ENCODE measurements around the gene FBXW5.

Gene FBXW5

DNA sequence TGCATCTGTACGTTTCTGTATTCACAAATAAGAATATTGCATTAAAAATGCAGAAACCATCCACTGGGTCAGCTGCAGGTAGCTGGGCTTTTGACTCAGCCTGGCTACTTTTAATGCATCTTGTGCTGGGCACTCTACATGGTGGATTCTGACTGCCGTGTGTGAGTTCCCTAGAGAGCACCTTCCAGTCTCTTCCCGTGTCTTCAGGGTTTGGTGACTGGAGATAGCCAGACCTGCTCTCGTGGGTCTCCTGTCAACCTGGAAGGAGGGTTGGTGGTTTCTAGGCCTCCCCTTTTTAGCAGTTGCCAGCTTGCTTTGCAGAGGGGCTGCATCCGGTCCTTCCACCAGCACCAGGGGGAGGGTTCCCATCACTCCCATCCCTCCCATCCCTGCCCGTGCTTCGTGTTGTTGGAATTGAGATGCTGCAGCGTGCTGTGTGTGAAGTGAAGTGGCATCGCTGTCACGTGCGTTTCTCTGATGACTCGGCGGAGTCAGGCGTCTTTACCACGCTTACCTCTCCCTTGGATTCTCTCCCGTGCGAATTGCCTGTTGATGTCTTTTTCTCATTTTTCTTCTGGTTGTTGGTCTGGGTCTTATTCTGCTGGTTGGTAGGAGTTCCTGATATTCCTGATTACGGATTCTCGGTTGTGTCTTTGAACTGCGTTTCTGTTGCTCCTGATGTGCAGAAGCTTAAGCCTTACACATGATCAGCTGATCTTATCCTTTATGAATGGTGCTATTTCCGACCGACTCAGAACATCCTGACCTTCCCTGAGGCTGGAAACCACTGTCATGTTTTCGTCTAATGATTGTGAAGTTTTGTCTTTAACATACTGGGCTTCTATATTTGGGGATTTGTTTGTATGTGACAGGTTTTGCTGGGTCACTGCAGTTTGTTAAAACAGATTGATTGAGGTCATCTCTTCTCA lies 16.9 kb downstream of the FBXW5 start:
- no peak for DNase-seq

DNA sequence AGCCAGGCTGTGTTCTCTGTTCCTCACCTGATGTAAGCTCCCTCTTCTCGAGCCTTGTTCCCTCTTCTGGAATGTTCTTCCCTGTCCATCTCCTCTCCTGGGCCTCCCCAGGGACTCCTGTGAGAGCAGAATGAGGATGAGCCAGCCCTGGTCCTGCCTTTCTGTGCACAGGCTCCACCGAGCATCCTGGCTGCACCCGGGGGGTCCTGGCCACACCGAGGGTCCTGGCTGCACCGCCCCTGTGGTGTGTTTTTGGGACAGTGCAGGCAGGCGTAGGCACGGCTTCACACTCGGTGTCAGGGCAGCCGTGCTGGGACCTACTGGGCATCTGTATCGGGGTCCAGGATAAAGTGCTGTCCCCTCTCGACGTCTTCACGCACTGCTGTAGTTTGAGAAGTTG lies 17.8 kb downstream of the FBXW5 start:
- DNase-seq = no peak

DNA sequence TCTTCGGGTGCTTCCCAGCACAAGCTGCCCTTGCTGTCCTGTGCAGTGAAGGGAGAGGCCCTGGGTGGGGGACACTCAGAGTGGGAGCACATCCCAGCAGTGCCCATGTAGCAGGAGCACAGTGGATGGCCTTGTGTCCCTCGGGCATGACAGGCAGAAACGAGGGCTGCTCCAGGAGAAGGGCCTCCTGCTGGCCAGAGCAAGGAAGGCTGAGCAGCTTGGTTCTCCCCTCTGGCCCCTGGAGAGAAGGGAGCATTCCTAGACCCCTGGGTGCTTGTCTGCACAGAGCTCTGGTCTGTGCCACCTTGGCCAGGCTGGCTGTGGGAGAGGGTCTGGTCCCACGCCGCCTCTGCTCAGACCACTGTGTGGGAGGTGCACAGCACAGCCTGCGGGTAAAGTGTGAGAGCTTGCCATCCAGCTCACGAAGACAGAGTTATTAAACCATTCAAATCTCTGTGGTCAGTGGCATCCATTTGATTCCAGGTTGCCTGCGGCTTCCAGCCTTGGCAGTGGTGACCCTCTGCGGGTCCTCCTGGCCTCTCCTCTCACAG lies 18.3 kb downstream of the FBXW5 start:
- no peak for DNase-seq

DNA sequence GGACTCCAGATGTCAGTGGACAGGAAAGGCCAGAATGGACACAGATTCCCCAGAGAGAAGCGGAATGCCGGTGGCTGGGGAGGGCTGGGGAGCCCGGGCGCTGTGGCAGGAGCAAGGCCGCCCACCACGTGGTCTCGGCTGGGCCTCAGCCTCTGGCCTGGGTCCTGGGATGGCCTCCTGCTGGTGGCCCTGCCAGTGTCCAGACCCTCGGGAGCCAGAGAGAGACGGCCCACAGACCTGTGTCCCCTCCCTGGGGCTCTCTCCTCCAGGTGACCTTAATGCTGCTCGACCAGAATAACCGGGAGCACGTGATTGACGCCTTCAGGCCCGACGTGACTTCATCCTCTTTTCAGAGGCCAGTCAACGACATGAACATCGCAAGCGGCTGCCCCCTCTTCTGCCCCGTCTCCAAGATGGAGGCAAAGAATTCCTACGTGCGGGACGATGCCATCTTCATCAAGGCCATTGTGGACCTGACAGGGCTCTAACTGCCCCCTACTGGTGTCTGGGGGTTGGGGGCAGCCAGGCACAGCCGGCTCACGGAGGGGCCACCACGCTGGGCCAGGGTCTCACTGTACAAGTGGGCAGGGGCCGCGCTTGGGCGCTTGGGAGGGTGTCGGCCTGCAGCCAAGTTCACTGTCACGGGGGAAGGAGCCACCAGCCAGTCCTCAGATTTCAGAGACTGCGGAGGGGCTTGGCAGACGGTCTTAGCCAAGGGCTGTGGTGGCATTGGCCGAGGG lies 19.0 kb downstream of the FBXW5 start:
- no peak for DNase-seq

DNA sequence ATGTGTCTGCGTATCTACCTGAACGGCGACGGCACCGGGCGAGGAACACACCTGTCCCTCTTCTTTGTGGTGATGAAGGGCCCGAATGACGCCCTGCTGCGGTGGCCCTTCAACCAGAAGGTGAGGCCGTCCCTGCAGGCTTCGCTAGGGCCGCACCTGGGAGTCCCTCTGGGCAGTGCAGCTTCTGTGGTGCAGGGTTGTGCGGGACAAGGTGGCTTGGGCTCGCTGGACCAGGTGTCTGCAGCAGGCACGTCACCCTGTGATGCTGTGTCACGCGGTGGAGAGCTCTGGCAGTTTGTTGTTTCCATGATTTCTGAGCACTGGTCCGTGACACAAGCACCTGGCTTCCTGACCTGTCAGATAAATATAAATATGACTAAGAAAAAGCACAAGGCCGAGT lies 20.7 kb downstream of the FBXW5 start:
- DNase-seq = no peak

DNA sequence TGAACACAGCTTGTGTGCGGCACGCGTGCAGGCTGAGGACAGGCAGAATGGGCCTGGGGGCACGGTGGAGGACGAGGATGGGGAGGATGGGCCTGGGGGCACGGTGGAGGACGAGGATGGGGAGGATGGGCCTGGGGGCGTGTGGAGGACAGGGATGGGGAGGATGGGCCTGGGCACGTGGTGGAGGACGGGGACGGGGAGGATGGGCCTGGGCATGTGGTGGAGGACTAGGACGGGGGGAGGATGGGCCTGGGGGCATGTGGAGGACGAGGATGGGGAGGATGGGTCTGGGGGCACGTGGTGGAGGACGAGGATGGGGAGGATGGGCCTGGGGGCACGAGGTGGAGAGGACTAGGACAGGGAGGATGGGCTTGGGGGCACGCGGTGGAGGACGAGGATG lies 22.0 kb downstream of the FBXW5 start:
- DNase-seq = no peak

DNA sequence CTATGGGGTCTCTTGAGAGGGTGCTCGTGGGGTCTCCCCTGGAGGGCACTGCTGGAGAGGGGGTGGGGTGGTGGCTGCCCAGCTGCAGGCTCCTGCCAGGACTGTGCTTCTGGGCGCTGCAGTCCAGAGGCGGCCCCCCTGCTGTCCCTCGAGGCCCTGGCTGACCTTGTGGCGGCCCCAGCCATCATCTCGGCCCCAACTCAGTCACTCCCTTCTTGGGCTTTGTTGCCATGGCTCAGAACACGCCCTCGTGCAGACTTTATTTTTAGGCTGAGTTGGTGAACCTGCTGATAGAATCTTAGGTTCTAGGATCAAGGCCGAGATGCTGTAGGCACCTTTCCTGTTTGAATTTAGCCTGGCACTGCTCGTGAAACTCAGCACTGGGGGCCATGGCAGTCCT lies 22.8 kb downstream of the FBXW5 start:
- DNase-seq = no peak

DNA sequence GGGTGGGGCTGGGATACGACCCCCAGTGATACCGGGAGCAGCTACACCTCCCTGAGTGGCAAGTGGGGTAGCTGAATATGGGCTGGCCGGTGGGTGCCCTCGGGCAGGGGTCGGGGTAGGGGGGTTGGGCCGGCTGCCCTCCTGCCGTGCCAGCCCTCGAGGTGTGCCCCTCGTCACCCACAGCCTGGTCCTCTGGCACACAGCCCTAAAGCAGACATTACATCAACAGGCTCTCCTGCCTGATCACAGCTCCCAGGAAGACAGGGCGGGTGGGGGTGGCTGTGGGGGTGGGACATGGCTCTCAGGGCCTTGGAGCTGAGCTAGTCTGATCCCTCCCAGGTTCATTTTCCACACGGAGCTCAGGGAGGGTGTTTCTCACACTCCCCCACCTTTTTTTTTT lies 23.2 kb downstream of the FBXW5 start:
- DNase-seq = no peak

DNA sequence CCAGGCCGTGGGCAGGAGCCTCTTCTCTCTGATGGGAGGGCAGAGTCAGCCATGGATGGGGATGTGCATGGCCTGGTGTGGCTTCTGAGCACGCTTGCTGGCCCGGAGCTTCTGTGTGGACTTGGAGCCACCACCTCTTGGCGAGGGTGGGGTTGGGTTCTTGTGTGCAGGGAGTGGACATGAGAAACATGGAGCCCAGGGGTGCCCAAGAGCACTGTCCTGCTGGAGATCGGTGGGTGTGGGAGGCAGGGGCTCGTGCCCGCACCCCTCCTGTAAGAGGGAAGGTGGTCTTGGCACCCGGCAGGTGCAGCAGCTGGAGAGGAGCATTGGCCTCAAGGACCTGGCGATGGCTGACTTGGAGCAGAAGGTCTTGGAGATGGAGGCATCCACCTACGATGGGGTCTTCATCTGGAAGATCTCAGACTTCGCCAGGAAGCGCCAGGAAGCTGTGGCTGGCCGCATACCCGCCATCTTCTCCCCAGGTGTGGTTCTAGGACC lies 23.8 kb downstream of the FBXW5 start:
- no peak for DNase-seq

DNA sequence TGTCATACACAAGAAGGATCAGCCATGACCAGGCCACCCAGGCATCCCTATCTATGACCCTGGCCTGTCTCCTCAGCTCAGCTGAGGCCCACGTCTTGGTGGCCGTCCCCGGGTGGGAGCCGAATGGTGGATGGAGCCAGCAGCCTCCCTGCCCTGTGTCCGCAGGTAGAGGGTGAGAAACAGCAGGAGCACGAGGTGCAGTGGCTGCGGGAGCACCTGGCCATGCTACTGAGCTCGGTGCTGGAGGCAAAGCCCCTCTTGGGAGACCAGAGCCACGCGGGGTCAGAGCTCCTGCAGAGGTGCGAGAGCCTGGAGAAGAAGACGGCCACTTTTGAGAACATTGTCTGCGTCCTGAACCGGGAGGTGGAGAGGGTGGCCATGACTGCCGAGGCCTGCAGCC lies 24.5 kb downstream of the FBXW5 start:
- no peak for DNase-seq

DNA sequence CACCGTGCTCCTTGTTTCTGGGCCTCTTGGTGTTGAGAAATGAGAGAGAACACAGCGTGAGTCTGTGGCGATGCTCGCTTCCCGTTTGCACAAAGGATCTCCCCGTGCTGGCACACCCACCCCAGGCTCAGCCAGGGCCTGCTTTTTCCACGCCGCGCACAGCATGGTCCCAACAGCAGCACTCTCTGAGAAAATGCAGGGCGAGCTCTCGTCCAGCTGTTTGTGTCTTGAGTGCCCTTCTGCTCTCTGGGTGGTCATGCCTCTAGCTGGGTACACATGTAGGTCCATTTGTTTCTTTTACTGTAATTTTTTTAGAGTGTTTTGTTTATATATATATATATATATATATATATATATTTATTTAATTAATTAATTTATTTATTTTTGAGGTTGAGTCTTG lies 26.6 kb downstream of the FBXW5 start:
- no peak for DNase-seq

DNA sequence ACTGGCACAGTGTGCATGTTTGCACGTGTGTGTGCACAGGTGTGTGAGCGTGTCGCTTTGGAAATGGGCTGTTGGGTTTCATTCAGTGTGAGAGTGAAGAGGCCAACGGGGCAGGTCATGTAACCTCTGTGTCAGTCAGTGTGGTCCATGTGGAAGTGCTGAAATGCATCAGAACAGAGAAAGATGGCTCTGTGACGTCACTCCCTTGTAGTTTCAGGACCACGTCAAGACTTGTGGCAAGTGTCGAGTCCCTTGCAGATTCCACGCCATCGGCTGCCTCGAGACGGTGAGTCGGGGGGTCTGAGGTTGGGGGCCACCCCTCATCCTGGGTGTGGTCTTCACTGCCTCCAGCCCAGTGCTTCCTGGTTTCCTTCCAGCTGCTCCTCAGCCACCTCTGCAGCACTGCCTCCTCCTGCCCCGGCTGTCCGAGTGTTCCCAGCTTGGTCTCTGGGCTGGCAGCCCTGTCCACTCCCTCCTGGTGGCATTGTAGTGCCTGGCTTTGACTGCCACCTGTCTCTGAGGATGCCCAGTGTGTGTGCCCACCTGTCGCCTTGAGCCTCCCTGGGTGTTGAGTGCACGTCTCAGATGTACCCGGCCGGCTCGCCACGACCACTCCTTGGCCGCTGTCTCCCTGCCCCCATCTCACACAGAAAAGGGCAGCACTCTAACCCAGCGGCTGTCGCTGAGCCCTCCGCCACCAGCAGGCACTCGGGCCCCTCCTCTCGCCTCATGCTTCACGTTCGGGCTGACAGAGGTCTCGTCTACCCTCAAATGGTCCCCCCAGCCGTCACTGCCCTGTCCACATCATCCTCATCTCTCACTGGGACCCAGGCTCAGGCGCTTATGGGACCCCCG lies 28.0 kb downstream of the FBXW5 start:
- DNase-seq = no peak

DNA sequence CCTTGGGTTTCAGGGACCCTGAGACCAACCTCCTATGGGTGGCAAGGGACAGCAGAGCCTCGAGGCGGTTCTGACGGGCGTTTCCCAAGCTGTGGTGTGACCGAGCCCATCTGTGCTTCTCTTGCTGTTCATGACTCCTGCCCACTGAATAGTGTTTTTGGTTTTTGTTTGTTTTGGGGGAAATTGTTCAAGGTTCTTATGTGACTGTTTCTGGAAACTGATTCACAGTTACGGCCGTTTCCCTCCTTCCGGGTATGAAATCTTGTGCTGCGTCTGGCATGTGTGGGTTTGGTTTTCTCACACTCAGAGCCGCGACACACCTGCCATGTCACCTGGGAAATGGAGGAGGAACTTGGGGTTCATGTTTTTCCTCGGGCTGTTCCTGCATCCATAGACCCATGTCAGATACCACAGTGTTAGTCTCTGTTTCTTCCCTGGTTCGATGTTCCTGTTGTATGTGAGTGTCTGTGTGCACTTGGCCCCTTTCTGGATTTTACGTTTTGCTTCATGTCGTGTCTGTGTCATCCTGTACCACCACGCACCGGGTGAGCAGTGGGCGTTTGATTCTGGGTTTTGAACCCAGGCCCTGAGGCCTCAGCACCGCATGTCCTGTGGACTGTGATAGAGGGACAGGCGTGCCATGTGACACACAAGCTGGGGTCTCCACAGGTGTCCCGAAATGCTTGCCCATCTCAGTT lies 28.8 kb downstream of the FBXW5 start:
- DNase-seq = no peak

DNA sequence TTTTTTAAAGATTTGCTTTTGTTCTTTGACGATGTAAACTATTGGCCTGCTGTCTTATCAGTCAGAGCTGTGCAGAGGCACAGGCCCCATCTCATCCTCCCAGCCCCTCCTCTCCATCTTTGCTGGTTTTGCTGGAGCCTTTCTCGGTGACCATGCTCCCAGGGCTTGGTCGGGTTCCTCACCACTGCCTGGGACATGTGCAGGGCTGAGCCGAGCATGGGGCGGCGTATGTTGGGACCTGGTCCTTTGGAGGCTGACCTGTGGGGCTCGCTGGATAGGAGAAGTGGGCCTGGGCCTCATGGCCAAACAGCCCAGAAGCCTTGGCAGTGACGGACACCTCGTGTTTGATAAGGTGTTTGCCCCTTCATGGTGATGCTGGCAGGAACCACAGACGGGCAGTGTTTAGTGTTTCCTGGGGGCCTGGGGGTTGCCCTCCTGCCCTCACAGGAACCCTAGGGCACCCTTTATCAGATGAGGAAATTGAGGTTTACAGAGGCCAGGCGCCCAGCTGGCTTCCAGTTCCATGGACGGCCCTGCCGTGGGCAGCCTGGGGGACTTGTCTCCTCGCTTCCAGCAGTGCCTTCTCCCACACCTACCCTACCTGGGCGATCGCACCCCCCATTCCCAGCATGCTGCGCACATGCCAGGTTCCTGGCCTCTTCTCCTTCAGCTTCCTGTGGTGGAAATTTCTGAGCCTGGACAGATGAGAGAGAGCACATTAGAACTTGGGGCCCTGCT lies 30.7 kb downstream of the FBXW5 start:
- no peak for DNase-seq

DNA sequence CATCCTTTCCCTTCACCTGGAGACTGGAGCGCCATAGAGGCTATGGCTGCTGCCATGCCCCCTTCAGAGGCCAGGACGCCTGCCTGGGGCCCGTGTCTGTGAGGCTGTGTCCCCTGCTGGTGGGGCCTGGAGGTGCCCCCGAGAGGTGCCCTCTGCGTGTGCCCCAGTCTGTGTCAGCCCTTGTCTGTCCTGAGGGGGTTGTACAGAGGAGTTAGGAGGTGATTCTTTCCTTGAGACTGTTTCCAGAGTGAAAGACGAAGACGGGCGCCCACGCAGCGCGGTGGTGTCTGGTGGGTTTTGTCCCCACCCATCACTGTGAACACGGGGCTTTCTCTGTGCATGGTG lies 33.7 kb downstream of the FBXW5 start:
- DNase-seq = no peak

DNA sequence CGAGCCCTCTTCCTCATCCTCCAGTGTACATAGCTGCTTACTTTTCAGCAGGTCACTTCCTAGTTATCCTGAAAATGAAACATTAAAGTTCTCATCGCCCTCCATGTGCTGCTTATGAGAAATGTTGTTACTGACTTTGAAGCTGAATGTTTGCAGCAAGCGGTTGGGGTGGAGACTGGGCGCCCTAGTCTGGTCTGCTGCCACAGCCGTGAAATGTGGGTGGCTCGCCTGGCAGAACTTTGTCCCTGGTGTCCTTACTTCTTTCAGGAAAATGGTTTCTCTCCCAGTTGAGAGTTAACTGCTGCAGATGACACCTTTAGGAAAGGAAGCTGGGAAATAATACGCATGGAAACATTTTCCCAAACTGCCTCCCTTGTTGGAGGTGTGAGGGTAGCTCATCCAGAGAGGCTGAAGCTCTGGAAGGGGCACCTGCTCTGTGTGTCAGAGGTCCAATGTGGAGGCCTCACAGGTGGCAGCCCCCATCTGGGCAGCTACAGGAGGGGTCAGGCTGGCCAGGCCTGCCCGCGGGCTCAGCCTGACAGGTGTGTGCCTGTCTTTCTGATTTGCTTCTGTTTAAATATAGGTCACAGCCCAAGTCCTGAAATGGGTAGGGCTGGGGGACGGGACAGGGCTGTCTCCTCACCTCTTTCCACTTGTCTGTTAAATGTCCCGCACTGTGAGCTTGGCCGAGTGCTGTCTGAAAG lies 34.2 kb downstream of the FBXW5 start:
- DNase-seq = no peak

DNA sequence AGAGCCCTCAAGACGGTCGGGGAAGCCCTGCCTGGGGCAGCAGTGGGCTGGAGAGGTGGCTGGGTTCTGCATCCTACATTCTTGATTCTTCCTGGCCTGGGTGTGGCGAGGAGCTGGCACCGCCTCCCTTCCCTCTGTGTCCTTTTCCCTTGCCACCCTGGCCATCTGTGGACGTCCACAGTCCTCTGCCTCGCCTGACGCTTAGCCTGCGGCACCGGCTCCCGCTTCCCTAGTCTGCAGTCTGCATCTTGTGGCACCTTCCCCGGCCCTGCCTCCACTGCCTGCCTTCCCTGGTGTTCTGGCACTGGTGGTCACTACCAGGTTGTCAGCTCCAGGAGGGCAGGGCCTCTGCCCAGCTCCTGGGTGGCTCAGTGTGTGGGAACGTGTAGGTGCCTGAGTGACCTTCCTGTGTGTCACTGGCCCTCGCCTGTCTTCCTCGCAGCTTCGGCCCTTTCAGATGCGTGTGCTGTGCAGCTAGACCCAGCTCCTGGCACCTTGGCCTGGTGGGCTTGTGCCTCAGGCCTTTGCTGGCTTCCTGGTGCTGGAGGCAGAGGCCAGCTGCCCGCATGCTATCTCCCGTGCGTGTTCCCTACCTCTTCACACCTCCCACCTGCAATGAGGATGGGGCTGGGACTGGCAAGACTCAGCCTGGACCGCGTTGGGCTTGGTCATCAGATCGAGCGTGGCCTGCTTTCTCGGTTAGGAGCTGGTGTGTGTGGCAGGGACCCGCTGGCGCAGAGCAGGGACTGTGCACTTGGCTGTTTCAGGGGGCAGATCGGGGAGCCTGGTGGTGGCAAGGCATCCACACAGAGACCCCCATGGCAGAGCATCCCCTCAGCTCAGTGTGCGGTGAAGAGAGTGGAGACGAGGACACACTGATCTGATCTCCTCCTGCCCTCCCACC lies 37.3 kb downstream of the FBXW5 start:
- DNase-seq = no peak

DNA sequence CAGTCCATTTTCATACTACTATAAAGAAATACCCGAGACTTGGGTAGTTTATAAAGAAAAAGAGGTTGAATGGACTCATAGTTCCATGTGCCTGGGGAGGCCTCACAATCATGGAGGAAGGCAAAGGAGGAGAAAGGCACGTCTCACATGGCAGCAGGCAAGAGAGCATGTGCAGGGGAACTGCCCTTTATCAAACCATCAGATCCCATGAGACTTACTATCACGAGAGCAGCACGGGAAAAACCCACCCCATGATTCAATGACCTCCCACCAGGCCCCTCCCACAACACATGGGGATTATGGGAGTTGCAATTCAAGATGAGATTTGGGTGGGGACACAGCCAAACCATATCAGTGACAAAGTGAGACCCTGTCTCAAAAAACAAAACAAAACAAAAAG lies 38.3 kb downstream of the FBXW5 start:
- no peak for DNase-seq

DNA sequence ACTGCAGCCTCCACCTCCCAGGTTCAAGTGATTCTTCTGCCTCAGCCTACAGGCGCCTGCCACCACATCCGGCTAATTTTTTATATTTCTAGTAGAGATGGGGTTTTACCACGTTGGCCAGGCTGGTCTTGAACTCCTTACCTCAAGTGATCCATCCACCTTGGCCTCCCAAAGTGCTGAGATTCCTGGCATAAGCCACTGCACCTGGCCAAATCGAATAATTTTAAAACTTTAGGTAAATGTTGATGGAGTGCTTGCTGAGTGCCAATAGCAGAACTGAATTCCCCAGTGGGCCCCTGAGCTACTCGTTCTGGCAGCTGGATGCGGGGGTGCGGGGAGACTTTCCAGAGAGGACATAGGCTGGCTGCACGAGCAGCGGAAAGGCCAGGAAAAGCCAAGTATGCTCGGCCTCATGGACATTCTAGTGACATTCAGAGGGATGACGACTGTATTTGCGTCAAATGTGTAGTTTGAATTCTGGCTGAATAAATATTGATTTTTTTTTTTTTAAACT lies 41.4 kb downstream of the FBXW5 start:
- no peak for DNase-seq

Measured in NCI-H446 (cell line).